ENCODE results near the gene PAX9. TPM values are rescaled to one million over a fixed set of nuclear protein-coding genes. Genes with fewer than 3 reads are reported as not detected.

PAX9 gene
- total RNA-seq, 4 donors from 2014 or later = 1.3 to 6.0 (median 3.2) TPM

- no peak overlapping the region for H3K4me3 ChIP-seq
- H3K9me3 ChIP-seq = no peaks in the 10 kb centered on the region
- H3K4me1 ChIP-seq = no peaks in the 10 kb centered on the region
- H3K27me3 ChIP-seq = no peaks in the 10 kb centered on the region
- no peak for DNase-seq (ENCODE audit: low spot score in 2 of 2)
- no peak overlapping the region for H3K27ac ChIP-seq
- no peaks in the 10 kb centered on the region for H3K36me3 ChIP-seq
- 98 to 100% methylated on average over 2 of the region's 2 CpGs for WGBS, 2 donors
- TF ChIP-seq POLR2A (IDR thresholded peaks at IDR 0.05) (no peak), EP300 (IDR thresholded peaks at IDR 0.05) (no peak)
- TF ChIP-seq, protein P1, sequence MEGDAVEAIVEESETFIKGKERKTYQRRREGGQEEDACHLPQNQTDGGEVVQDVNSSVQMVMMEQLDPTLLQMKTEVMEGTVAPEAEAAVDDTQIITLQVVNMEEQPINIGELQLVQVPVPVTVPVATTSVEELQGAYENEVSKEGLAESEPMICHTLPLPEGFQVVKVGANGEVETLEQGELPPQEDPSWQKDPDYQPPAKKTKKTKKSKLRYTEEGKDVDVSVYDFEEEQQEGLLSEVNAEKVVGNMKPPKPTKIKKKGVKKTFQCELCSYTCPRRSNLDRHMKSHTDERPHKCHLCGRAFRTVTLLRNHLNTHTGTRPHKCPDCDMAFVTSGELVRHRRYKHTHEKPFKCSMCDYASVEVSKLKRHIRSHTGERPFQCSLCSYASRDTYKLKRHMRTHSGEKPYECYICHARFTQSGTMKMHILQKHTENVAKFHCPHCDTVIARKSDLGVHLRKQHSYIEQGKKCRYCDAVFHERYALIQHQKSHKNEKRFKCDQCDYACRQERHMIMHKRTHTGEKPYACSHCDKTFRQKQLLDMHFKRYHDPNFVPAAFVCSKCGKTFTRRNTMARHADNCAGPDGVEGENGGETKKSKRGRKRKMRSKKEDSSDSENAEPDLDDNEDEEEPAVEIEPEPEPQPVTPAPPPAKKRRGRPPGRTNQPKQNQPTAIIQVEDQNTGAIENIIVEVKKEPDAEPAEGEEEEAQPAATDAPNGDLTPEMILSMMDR (IDR thresholded peaks at IDR 0.05) = no peak
These were observed 59.0 kb downstream of the PAX9 start for GRCh38 chr14:36720657-36721056.

GRCh38 chr14:36721877-36722276, 60.2 kb downstream of the PAX9 start:
- Histone ChIP-seq H3K4me3 (no peak overlapping the region), H3K27me3 (no peaks in the 10 kb centered on the region), H3K27ac (no peak overlapping the region), H3K36me3 (no peaks in the 10 kb centered on the region), H3K9me3 (no peaks in the 10 kb centered on the region), H3K4me1 (no peaks in the 10 kb centered on the region)
- DNase-seq (ENCODE audit: low spot score in 2 of 2) = no peak
- 78 to 89% methylated on average over 1 of the region's 1 CpG for WGBS, 2 donors
- no peak for TF ChIP-seq POLR2A (IDR thresholded peaks at IDR 0.05)
- TF ChIP-seq, protein P1 (IDR thresholded peaks at IDR 0.05) = no peak
- no peak for TF ChIP-seq EP300 (IDR thresholded peaks at IDR 0.05)

DNA sequence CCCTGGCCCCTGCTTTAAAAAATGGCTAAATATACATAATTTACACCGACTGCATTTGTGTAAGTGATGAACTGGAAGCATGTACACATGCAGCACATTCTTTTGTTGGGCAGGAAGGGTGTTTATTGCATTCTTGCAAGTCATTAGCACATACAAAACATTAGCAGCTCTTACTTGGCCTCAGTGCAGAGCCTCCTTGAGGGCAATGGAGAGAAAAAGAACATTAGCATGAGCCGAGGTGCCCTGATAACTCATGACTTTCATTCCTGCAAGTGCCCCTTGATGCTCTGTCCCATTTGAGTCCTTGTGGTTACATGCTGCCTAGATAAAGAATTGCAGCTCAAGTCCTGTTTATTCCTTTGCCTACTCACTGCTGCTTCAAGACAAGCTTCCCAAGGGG, 61.9 kb downstream of the PAX9 start:
- no peak for DNase-seq (ENCODE audit: low spot score in 2 of 2)
- peaks cover 0 to 6% (median 0%) of the 10 kb centered on the region in 4 donors for H3K4me1 ChIP-seq
- H3K4me3 ChIP-seq = no peak overlapping the region
- H3K27ac ChIP-seq = no peak overlapping the region
- no peaks in the 10 kb centered on the region for H3K9me3 ChIP-seq
- TF ChIP-seq, protein P1 (IDR thresholded peaks at IDR 0.05) = no peak
- no peak for TF ChIP-seq EP300 (IDR thresholded peaks at IDR 0.05)
- TF ChIP-seq POLR2A (IDR thresholded peaks at IDR 0.05) = no peak
- no peaks in the 10 kb centered on the region for H3K36me3 ChIP-seq
- no peaks in the 10 kb centered on the region for H3K27me3 ChIP-seq
- 32 to 33% methylated on average over 2 of the region's 2 CpGs for WGBS, 2 donors

GRCh38 chr14:36724162-36724561, 62.5 kb downstream of the PAX9 start:
- Histone ChIP-seq H3K27ac (no peak overlapping the region), H3K9me3 (no peaks in the 10 kb centered on the region), H3K27me3 (no peaks in the 10 kb centered on the region), H3K4me1 (peaks cover 0 to 9% (median 0%) of the 10 kb centered on the region in 4 donors), H3K4me3 (no peak overlapping the region), H3K36me3 (no peaks in the 10 kb centered on the region)
- TF ChIP-seq, protein P1 (IDR thresholded peaks at IDR 0.05) = no peak
- TF ChIP-seq EP300 (IDR thresholded peaks at IDR 0.05) = no peak
- TF ChIP-seq POLR2A (IDR thresholded peaks at IDR 0.05) = no peak
- no peak for DNase-seq (ENCODE audit: low spot score in 2 of 2)

DNA sequence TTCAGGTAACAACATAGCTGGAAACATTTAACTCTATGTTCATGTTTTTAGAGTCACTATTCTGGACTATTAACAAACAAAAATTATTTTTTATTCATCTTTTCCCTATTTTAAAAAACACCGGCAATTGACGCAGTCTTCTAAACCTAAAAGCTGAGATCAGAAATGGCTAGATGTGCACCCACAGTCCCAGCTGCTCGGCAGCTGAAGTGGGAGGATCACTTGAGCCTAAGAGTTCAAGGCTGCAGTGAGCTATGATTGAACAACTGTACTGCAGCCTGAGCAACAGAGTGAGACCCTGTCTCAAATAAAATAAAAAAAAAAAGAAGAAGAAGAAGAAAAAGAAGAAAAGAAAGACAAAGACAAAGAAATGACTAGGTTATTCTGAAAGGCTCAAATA, 64.5 kb downstream of the PAX9 start:
- no peak overlapping the region for H3K27ac ChIP-seq
- H3K4me3 ChIP-seq = no peak overlapping the region
- H3K9me3 ChIP-seq = no peaks in the 10 kb centered on the region
- no peaks in the 10 kb centered on the region for H3K27me3 ChIP-seq
- TF ChIP-seq EP300 (IDR thresholded peaks at IDR 0.05) = no peak
- no peak for TF ChIP-seq POLR2A (IDR thresholded peaks at IDR 0.05)
- whole genome bisulfite sequencing, 2 donors = 84% methylated on average over 3 of the region's 3 CpGs
- no peaks in the 10 kb centered on the region for H3K36me3 ChIP-seq
- DNase-seq (ENCODE audit: low spot score in 2 of 2) = no peak
- H3K4me1 ChIP-seq = peaks cover 0 to 9% (median 0%) of the 10 kb centered on the region in 4 donors

Other genes with a start within 250 kb of the PAX9 start
- gene NKX2-1, start 141.6 kb upstream of the PAX9 start, total RNA-seq = not detected
- not detected for gene NKX2-8, start 79.2 kb upstream of the PAX9 start, total RNA-seq

Data from tibial nerve (tissue), 4 donors.